Ishikawa (cell line): ENCODE data around the gene USP9Y.

Source experiments
- CEBPB ChIP-seq: IDR thresholded peaks from 2 replicates; pipeline ENCODE4 v1.6.1; 2012
- CREB1 ChIP-seq: IDR thresholded peaks from 2 replicates; pipeline ENCODE4 v1.6.1; 2012; ENCODE audit warnings: low read depth
- EGR1 ChIP-seq: IDR thresholded peaks from 2 replicates; pipeline ENCODE4 v1.6.1; 2012
- EP300 ChIP-seq: IDR thresholded peaks from 2 replicates; pipeline ENCODE4 v1.6.1; 2012; ENCODE audit warnings: borderline replicate concordance
- FOXM1 ChIP-seq: IDR thresholded peaks from 2 replicates; pipeline ENCODE4 v1.6.1; 2012; ENCODE audit warnings: low read depth, borderline replicate concordance
- MAX ChIP-seq: IDR thresholded peaks from 2 replicates; pipeline ENCODE4 v1.6.1; 2012
- NFIC ChIP-seq: IDR thresholded peaks from 2 replicates; pipeline ENCODE4 v1.6.1; 2012
- RAD21 ChIP-seq: IDR thresholded peaks from 2 replicates; pipeline ENCODE4 v1.6.1; 2012; ENCODE audit warnings: low read depth
- REST ChIP-seq: IDR thresholded peaks from 2 replicates; pipeline ENCODE4 v1.6.1; 2012; ENCODE audit warnings: low read depth, mild to moderate bottlenecking
- TAF1 ChIP-seq: IDR thresholded peaks from 2 replicates; pipeline ENCODE4 v1.6.1; 2012; ENCODE audit warnings: low read depth, mild to moderate bottlenecking
- TCF12 ChIP-seq: IDR thresholded peaks from 2 replicates; pipeline ENCODE4 v1.6.1; 2012; ENCODE audit warnings: low read depth
- TEAD4 ChIP-seq: IDR thresholded peaks from 2 replicates; pipeline ENCODE4 v1.6.1; 2012
- USF1 ChIP-seq: IDR thresholded peaks from 2 replicates; pipeline ENCODE4 v1.6.1; 2012
- ZBTB7A ChIP-seq: IDR thresholded peaks from 2 replicates; pipeline ENCODE4 v1.6.1; 2012; ENCODE audit warnings: low read depth

The USP9Y gene

GRCh38 chrY:12905517-12905872 lies 204.5 kb downstream of the USP9Y start:
- TF ChIP-seq NFIC (no peak), TAF1 (no peak), MAX (no peak), REST (no peak), EGR1 (no peak), ZBTB7A (no peak), CEBPB (no peak), CREB1 (no peak)

DNA sequence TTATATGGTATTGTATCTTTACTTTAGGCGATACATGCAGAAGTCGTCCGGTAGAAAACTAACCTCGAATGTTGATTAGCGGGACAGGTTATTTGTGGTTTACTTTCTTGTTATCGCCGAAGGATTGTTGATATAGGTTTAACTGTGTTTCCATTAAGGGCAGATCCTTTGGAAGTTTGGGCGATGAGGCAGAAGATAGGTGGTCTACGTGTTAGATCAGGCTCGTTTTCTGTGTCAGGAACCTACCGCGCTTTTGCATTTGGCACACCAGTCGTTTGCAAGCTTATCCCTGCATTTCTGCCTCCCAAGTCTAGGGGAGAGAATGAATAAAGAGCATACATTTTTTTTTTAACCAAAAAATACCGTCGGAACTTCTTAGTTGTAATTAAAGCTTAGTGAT lies 204.9 kb downstream of the USP9Y start:
- TF ChIP-seq RAD21, result no peak
- TF ChIP-seq CEBPB, result no peak
- no peak for TF ChIP-seq TAF1
- TF ChIP-seq TEAD4, result no peak
- no peak for TF ChIP-seq NFIC
- TF ChIP-seq ZBTB7A, result no peak
- no peak for TF ChIP-seq MAX
- no peak for TF ChIP-seq EGR1
- TF ChIP-seq FOXM1, result no peak
- no peak for TF ChIP-seq CREB1
- no peak for TF ChIP-seq EP300
- TF ChIP-seq REST, result no peak
- no peak for TF ChIP-seq TCF12
- no peak for TF ChIP-seq USF1
